Measurements from ENCODE around the gene MZF1.

The MZF1 gene

GRCh38 chr19:58571575-58571947 lies 1.6 kb downstream of the MZF1 start:
- in situ Hi-C loops (cut with MboI; ENCODE audit: low pct_unique_long_range_greater_than_20kb, low sequenced_read_pairs) = no loop called here
- no peak for DNase-seq

- DNase-seq = no peak
- in situ Hi-C loops (cut with MboI; ENCODE audit: low pct_unique_long_range_greater_than_20kb, low sequenced_read_pairs) = no loop called here
These were observed 2.2 kb downstream of the MZF1 start for GRCh38 chr19:58570770-58571574.

GRCh38 chr19:58569943-58570670 lies 3.0 kb downstream of the MZF1 start:
- DNase-seq = no peak
- in situ Hi-C loops (cut with MboI; ENCODE audit: low pct_unique_long_range_greater_than_20kb, low sequenced_read_pairs) = no loop called here

GRCh38 chr19:58569191-58569942 lies 3.8 kb downstream of the MZF1 start:
- DNase-seq = no peak
- in situ Hi-C loops (cut with MboI; ENCODE audit: low pct_unique_long_range_greater_than_20kb, low sequenced_read_pairs) = no loop called here

- no peak for DNase-seq
- in situ Hi-C loops (cut with MboI; ENCODE audit: low pct_unique_long_range_greater_than_20kb, low sequenced_read_pairs) = no loop called here
These were observed 4.5 kb downstream of the MZF1 start for GRCh38 chr19:58568453-58569130.

GRCh38 chr19:58566989-58567388 lies 6.1 kb downstream of the MZF1 start:
- in situ Hi-C loops (cut with MboI; ENCODE audit: low pct_unique_long_range_greater_than_20kb, low sequenced_read_pairs) = no loop called here
- no peak for DNase-seq

- in situ Hi-C loops (cut with MboI; ENCODE audit: low pct_unique_long_range_greater_than_20kb, low sequenced_read_pairs) = no loop called here
- no peak for DNase-seq
These were observed 9.3 kb downstream of the MZF1 start for GRCh38 chr19:58563823-58564222.

- in situ Hi-C loops (cut with MboI; ENCODE audit: low pct_unique_long_range_greater_than_20kb, low sequenced_read_pairs) = no loop called here
- DNase-seq = no peak
These were observed 10.0 kb downstream of the MZF1 start for GRCh38 chr19:58563034-58563573.

GRCh38 chr19:58562122-58563033 lies 10.8 kb downstream of the MZF1 start:
- in situ Hi-C loops (cut with MboI; ENCODE audit: low pct_unique_long_range_greater_than_20kb, low sequenced_read_pairs) = no loop called here
- no peak for DNase-seq

GRCh38 chr19:58561373-58562121 lies 11.6 kb downstream of the MZF1 start:
- in situ Hi-C loops (cut with MboI; ENCODE audit: low pct_unique_long_range_greater_than_20kb, low sequenced_read_pairs) = no loop called here
- DNase-seq = no peak

GRCh38 chr19:58560921-58561320 lies 12.2 kb downstream of the MZF1 start:
- in situ Hi-C loops (cut with MboI; ENCODE audit: low pct_unique_long_range_greater_than_20kb, low sequenced_read_pairs) = no loop called here
- DNase-seq = no peak

- DNase-seq = no peak
- in situ Hi-C loops (cut with MboI; ENCODE audit: low pct_unique_long_range_greater_than_20kb, low sequenced_read_pairs) = no loop called here
These were observed 12.9 kb downstream of the MZF1 start for GRCh38 chr19:58560007-58560887.

GRCh38 chr19:58559275-58560006 lies 13.7 kb downstream of the MZF1 start:
- DNase-seq = peak; percentile 93
- in situ Hi-C loops (cut with MboI; ENCODE audit: low pct_unique_long_range_greater_than_20kb, low sequenced_read_pairs) = no loop called here

- in situ Hi-C loops (cut with MboI; ENCODE audit: low pct_unique_long_range_greater_than_20kb, low sequenced_read_pairs) = no loop called here
- peak; percentile 98 for DNase-seq
These were observed 14.4 kb downstream of the MZF1 start for GRCh38 chr19:58558623-58559274.

- DNase-seq = no peak
- in situ Hi-C loops (cut with MboI; ENCODE audit: low pct_unique_long_range_greater_than_20kb, low sequenced_read_pairs) = no loop called here
These were observed 15.0 kb downstream of the MZF1 start, which contains the start of gene UBE2M for GRCh38 chr19:58558066-58558622. UBE2M (minus strand) TSS chr19:58558611; CDS start chr19:58558381, 230 bp downstream.
